GM23248 (cell line): ENCODE data around the gene ANKRD52.

Experiments used
- EZH2 ChIP-seq: fragments of 200-600 bp; sonication (generic); IDR thresholded peaks from 2 replicates; pipeline ENCODE4 v1.6.1; 2018; ENCODE audit warnings: antibody characterized with exemption, mild to moderate bottlenecking; ENCODE audit not compliant: insufficient read depth, poor library complexity, severe bottlenecking
- EZH2phosphoT487 ChIP-seq: fragments of 200-600 bp; sonication (generic); IDR thresholded peaks from 2 replicates; pipeline ENCODE4 v1.6.1; 2018; ENCODE audit warnings: antibody characterized with exemption, moderate library complexity, mild to moderate bottlenecking, low read depth; ENCODE audit not compliant: insufficient read depth

GRCh38 chr12:56213878-56214277, 44.3 kb downstream of the ANKRD52 start:
- TF ChIP-seq EZH2 (no peak), EZH2phosphoT487 (no peak)
